LoVo (cell line): Measurements from ENCODE around the gene RNF144A.

Experiments used
- DNase-seq: peaks from one replicate; pipeline ENCODE4 v3.0.0-alpha.2; 2016; ENCODE audit warnings: low spot score

Gene RNF144A

DNA sequence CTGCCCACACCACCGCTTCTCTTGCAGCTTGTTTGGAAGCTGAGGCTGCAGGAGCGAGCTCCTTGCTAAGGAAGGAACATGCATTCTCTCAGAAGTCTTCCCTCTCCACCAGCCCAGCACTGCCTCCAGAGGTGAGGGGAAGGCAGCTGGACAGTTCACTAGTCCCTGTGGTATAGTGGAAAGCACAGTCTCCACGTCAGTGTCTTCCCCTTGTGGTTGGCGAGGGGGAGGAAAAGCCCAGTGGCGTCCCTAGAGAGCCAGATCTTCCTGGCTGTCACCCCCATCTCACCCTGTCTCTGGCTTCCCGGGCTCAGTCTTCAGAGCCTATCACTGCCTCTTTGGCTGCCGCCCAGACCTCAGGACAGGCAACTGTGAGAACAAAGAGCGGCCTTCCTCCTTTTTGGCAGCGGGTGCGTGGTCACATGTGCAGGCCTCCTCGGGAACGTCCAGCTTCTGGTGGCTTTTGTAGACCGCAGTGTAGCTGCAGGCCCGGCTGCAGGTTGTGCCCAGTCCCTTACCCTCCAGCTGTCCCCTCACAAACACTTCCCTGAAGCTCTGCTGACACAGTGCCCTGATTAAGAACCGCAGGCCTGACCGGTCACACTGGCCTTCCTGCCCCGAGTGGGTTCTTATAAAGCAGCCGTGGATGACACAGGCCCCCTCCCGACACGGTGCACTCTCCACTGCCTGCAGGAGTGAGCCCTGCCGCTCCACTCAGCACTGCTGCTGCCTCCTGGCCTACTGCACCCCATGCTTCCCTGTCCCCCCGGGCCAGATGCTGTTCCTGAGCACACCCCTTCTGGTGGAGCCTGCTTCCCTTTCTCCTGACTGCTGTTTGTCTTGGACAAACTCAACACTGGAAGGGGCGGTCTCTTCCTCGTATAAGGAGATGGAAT, 90.9 kb downstream of the RNF144A start:
- DNase-seq, result no peak

DNA sequence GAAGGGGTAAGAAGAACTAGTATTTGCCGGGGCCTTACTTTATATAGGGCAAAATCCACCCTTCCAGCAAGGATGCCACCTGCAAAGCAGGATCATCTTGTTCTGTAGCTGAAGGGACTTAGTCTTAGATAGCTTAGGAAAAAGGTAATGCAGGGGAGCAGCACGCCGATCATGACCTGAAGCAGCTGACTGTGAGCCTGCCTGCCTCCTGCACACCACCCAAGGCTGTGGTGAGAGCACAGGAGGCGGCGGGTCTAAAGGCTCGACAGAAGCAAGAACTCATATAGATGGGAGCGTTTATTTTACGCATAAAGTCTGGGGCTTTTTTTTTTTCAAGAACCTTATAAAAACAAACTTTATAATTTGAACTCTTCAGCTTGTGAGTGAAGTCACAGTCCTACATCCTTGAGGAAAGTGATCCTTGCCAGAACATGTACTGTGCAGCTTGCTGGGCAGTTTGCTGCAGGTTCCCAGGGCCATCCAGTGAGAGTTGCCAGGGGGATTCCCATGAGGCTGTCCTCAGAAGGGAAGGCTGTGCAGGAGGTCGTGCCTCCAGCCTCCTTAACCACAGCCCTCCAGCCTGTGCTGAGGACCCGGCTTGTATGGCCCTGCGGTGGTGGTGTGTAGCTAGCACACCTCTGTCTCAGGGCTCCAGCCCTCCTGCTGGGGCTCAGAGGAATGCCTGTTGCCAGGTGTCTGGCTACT, 92.1 kb downstream of the RNF144A start:
- no peak for DNase-seq

DNA sequence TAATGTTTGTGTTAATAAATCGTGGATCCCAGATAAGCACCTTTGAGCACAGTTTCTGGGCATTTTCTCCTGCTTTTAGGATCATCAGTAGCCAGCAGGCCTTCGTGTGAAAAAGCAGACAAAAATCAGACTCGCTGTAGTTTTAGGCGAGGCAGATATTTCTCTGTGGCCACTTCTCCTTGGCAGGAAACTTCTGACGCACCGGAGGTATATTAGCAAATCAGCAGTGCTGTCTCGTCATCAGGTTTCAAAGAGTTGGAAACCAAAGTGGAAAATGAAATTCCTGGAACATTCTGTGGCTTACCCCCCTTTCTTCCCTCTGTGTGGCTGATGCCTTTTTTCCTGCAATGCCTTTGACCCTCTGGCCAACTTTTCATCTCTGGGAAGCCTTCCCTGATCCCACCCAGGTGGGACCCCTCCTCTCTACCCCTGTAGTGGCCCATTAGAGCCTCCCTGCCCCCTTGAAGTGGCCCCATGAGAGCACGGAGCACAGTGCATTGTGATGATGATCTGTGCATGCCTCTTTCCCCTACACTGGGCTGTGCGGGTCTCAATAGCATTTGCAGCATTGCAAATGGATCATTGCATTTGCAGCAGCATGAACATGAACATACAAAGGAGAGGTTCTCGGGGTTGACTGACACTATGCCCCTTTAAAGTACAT, 93.3 kb downstream of the RNF144A start:
- DNase-seq, result no peak

DNA sequence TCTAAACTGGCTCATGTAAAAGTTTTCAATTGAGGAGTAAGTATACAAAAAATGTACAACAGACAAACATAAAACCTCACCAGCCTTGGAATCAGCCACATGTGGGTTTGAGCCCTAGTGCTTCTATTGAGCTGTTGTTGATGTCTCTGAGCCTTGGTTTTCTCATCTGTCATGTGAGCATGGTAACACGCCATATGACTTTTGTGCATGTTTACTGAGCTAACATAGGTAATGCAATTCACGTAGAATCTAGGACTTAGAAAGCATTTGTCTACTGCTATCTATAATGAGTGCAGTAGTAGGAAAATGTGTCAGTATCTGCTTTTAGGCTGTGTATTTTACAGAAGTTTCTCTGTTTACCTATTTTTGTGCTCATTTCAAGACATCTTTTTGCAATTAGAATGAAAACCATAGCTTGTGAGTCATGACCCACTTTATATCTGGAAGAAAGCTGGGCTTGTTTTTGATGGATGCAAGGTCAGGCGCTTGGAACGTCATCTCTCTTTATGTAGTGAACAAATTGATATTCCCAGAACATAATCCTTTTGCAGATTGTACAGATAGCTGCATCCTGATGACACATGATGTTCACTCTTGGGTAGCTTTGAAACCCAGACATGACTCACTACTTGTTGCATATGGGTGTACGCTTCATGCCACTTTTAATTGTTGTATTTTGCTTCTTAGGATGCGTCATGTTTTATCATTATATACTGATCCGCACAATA, 94.3 kb downstream of the RNF144A start:
- no peak for DNase-seq

DNA sequence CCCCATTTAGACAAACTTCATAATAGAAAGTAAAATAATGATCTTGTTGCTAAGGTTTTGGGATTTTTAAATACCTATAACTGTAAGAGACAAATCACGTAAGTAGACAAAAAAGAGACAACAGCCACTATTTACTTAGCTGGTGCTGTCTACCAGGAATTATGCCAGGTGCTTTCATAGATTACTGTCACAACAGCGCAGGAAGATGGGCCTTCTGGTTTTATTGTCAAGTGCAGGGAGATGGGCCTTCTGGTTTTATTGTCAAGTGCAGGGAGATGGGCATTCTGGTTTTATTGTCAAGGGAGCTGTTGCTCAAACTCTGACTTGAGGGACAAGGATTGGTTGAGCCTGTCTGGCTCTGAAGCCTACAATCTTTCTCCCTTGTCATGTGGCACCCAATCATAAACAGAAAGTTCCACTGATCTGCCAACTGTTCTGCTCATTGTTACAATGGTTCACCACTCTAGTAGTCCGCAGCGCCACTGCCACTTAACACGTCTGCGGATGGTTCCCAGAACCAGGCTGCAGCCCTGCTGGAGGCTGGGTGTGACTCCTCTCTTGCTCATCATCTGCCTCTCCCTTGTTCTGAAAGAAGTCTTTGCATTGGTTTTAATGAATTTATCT, 95.0 kb downstream of the RNF144A start:
- DNase-seq, result no peak

DNA sequence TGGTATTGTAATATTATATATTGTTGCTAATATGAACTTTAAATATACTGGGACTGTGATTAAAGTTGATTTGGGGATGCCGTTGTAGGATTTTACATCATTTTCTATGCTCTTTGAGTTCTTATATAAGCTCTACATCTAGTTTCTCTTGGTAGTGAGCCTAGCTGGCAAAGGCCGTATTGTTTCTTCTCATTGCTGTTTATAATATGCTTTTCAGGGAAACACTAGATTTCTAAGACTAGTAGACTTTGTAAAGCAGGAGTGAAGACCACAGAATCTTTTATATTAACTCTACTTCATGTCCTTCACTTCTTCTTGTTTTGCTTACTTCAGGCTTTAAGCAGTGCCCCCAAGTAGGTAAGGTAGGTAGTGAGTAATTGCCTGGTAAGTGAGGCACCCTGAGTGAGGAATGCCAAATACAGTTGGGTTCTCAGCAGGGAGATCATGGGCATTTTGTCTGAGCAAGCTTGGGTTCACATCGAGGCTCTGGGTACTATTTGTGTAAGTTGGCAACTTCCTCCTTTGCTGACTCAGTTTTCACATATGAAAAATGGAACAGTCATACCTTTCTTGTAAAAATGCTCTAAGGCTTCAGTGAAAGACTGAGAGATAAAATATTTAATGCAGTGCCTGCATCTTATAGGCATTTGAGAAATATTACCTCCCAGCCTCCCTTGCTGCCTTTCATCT, 96.4 kb downstream of the RNF144A start:
- DNase-seq, result no peak

DNA sequence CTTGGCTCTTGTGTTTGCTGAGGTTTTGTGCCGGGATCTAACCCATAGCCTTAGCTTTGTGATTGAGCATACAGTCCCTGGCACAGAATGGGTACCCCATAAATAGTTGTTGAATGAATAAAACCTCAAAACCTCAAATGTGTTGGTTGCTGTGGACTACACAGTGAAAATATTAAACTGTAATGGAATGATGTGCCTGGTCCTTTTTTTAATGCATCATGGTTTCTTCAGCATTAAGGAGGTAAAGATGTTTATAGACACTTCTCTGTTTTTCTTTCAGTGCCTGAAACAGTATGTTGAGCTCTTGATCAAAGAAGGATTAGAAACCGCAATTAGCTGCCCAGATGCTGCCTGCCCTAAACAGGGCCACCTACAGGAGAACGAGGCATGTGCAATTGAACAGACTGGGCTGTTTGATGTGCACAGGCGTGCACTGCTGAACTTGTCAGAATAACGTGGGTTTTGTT, 97.0 kb downstream of the RNF144A start:
- no peak for DNase-seq

DNA sequence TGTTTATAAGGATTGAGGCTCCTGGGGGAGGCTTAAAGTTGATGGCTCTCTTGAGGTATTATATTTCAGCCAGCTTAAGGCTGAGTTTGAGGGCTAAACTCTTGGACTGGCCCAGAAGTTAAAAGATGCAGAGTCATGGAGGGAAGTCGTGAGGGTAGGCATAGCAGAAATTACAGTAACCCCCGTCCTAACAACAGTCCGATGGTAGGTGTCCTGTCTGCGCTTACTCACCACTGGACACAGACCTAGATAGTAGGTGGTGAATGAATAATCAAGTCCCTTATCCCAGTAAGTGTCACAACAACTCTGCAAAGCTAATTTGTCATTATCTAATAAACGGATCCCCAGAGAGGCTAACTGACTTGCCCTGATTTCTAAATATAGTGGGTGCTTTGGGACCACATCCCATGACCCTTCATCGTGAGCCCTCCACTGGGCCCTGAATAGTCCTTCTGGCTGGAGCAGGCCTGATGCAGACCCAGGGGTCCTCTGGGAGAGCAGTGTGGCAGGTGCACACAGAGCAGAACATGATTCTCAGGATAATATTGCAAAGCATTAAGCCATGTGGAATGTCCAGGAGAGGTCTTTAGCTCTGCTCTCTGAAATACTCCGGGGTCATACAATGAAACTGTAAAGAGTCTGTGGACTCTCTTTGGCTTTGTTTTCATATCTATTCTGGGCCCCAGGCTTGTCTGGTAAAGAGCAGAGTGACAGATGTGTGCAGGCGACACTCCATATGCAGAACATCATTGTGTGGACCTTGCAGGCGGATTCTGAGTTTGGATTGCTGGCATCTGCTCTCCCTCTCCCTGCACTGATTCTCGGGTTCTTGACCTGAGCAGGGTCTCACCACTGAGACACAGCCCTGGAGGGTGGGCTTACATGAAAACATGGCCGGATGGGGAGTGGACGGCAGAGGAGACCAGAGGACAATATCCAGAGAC, 98.1 kb downstream of the RNF144A start:
- DNase-seq, result no peak

DNA sequence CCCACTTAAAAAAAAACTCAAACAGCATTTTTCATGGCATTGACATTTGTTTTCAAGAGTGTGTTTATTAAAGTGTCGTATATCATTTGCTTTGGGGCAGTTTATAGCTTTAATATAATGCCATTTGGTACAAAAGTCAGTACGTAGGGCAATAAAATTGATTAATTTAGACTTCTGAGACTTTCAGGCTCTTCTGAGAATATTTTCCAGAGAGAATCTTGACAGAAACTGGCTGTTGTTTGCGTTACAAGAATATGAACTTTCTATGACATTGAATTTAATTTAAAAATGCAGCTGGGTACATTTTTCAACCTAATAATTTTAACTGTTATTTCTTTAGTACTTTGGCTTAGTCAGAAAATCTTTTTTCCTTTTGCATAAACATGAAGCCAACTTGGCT, 98.9 kb downstream of the RNF144A start:
- DNase-seq, result no peak

DNA sequence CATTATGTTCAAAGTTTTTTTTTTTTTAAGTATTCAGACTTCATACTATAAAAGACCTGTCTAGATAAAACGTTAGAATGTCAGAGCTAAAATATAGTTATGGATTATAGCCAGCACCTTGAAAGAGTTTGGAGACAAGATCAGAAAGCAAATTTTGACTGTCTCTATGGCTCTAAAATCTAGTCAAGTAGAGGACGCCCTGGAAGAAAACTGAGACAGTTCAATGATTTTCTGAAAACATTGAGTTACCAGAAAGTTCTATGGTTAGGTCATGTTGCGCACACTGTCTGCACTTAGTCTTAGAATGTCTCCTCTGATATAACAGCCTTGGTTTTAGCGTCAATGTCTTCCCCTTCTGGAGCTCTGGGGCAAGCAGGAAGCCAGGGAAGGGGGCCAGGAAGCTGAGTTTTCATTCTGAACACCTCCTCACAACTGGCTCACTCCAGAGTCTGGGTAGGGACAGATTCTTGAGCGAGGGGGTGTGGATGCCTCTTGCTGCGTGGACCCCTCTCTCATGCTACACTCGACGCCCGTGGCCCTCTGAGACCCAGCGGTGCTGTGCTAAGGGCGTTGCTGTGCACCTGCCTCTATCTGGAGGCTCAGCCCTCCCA, 99.5 kb downstream of the RNF144A start:
- DNase-seq, result no peak

DNA sequence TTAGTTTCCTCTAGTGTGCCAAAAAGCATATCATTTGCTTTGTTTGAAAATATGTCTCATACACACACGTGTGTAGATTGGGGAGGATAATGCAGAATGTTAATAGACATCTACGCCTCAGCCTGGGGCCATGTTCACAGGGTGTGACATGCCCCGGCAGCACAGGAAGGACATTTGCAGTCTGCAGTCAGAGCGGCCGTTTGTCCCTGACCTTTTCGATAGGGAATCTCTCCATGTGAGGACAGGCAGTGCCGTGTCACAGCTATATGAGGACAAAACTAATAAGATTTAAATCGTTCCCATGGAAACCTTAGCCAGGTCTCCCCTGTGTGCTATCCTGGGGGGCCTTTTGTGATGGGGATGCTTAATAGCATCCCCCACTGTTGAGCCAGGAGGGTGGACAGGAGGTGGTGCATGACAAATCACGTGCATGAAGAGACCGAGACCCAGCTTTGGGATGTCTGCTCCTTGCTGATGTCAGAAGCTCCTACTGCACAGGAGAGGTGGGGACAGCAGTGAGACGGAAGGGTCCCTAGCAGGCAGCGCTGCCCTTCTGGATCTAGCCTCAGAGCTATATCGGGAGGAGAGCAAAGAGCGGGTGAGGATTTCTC, 100.6 kb downstream of the RNF144A start:
- DNase-seq, result no peak

DNA sequence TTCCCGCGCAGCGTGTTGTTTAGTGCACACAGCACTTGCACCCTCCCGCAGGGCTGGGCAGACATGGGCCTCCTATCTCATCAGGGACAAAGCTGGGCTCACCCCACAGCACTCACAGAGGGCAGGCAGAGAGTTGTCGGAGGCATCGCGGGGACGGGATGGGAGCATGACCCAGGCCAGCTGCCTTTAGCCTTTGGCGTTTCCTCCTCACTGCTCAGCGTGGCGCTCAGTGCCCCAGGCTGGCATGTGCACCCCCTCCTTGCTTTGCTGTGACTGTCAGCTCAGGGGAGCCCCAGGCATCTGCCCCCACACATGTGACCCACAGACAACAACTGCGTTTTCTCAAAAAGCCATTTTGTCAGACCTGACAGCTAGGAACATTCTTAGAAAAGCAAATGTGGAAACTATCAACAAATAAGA, 101.1 kb downstream of the RNF144A start:
- DNase-seq, result no peak

DNA sequence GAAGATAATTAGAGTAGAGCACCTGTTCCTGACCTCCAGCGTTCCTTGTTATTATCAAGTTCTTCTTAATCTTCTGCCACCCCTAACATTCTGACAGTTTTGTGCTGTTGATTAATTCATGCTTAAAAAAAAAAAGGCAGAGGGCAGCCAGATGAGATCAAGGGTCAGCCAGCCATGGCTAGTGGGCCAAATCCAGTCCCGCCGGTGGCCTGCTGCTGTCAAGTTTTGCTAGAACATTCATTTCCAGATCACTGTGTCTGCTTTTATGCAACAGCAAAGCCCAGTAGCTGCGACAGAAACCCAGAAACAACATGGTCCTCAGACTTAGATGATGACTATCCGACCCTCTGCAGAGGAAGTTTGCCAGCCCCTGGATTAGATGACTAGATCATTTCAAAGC, 101.6 kb downstream of the RNF144A start:
- no peak for DNase-seq

DNA sequence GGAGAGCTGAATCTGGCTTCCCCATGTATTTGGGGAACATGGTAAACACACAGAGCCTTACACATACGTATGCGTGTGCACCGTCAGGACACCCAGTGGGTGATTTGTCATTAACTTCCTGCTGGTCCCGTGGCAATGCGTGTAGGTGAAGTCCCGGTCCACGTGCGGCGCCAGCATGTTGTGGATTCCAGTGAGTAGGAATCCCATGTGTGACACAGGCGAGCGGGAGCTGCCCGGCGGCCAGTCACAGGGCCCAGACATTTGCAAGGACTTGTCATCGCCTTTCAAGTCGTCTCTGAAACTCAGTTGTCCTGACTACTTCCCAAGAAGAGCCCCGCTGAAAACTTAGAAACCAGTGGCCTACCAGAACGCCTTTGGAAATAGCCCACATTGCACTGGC, 102.0 kb downstream of the RNF144A start:
- no peak for DNase-seq

DNA sequence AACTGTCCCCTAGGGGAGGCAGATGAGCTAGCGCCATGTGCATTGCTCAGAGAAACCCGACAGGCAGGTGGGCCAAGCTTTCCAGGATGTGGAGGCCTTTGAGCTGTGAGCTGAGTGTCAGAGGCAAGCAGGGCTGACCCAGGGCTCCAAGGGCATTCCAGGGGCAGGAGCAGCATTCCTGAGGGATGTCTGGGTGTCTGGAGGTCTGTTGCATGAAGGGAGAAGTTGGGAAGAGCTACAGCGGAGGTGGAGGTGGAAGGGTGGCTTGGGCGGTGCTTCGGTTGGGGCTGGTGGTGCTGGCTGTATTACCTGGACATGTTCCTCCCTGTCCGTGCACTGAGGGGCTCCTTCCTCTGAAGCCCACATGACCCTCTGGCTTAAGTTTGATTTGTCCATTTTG, 102.8 kb downstream of the RNF144A start:
- DNase-seq, result no peak

DNA sequence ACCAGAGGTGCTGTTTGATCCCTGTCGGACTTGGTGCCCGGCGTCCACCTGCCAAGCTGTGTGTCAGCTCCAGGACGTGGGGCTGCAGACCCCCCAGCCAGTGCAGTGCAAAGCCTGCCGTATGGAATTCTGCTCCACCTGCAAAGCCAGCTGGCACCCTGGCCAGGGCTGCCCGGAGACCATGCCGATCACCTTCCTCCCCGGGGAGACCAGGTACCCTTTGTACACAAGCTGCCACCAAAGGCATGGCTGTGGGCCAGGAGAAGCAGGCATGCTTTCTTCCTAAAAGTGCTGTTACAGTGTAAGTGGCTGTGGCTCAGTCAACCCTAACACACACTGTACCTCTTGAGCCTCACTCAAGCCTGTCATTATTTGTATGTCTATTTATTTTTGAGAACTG, 103.3 kb downstream of the RNF144A start:
- no peak for DNase-seq

DNA sequence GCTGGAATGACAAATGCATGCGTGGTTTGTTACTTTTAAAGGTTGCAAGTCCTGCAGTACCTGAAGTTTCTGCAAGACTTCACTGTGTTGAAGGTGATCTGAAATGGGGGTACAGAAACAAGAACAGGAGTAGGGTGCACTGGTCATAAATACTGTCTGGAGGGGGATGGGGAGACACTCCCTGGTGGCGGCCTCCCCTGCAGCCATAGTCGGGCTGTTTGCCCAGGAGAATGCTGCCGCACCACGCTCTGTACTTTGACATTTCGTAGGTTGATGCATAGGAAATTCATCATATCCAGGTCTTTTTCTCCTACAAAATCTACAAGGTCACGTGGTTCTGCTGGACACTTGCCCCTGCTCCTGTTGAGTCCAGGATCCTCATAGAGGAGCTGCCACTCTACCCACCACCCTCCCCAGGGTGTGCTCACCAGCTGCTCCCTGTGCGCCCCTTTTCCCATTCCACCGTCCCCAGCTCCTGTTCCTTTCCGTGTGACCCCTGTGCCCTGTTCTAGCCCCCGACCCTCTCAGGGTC, 103.8 kb downstream of the RNF144A start:
- no peak for DNase-seq

DNA sequence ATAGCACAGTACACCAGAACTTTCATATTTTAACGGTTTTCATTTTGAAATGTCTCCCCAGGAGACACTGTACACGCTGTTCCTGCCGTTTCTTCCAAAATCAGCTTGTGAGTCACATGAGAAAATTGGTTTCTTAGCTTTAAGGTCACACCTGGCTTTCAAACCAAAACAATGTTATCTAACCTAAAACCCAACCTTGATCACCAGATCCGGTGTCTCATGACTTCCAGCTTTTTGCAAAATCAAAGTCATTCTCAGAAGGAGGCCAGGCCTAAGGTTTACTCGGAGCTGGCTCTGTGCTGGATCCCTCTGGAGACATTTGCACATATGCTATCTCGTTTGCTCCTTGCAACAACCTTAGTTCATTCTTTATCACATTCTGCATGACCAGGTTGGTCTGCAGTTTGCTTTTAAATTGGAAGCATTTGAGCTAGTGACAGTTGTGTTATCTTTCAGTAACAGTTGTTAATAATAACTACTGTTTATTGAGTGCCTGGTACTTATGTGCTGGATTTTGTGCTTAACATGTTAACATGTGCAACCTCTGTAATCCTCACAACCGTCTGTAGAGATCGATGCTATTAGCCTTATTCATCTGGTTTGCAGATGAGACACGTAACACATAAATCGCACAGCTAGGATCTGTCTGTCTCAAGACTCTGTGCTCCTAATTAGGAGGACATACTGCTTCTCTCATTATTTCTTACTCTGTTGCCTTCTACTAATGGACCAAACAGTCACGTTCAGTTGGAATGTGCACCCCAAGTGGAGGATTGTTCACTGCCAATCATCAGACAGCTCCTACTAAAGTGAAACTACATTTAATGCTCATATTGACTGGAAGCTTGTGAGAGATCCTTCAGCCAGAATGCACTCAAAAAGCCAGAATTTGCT, 105.5 kb downstream of the RNF144A start:
- no peak for DNase-seq
